HG02571 (cell line): Measurements from ENCODE around the gene CCDC112.

Experiments
- ATAC-seq: cut with Tn5 transposase; IDR thresholded peaks from one replicate; pipeline ENCODE4 v1.9.1; 2021; ENCODE audit warnings: mild to moderate bottlenecking, moderate library complexity; ENCODE audit not compliant: unreplicated experiment

The CCDC112 gene

GRCh38 chr5:115317736-115318135, 21.3 kb upstream of the CCDC112 start:
- ATAC-seq = no peak

- no peak for ATAC-seq
Observed at GRCh38 chr5:115317320-115317719, 20.9 kb upstream of the CCDC112 start.

GRCh38 chr5:115313632-115314031, 17.2 kb upstream of the CCDC112 start:
- no peak for ATAC-seq

GRCh38 chr5:115313052-115313451, 16.6 kb upstream of the CCDC112 start:
- no peak for ATAC-seq

GRCh38 chr5:115309751-115310370, 13.4 kb upstream of the CCDC112 start:
- ATAC-seq = no peak

- ATAC-seq = no peak
Observed at GRCh38 chr5:115308815-115309214, 12.4 kb upstream of the CCDC112 start.

- ATAC-seq = no peak
Observed at GRCh38 chr5:115306011-115306536, 9.6 kb upstream of the CCDC112 start.

- ATAC-seq = no peak
Observed at GRCh38 chr5:115304496-115304895, 8.0 kb upstream of the CCDC112 start.

- ATAC-seq = no peak
Observed at GRCh38 chr5:115298811-115299210, 2.4 kb upstream of the CCDC112 start.

GRCh38 chr5:115297031-115297430, 577 bp upstream of the CCDC112 start:
- ATAC-seq = no peak

- ATAC-seq = peak; percentile 18
Observed at GRCh38 chr5:115295777-115296123, 704 bp downstream of the CCDC112 start.

- ATAC-seq = no peak
Observed at GRCh38 chr5:115291397-115291796, 5.1 kb downstream of the CCDC112 start.

- ATAC-seq = no peak
Observed at GRCh38 chr5:115289104-115289503, 7.3 kb downstream of the CCDC112 start.

GRCh38 chr5:115284021-115284420, 12.4 kb downstream of the CCDC112 start:
- ATAC-seq = no peak

- no peak for ATAC-seq
Observed at GRCh38 chr5:115282131-115282530, 14.3 kb downstream of the CCDC112 start.

- ATAC-seq = no peak
Observed at GRCh38 chr5:115274584-115274983, 21.9 kb downstream of the CCDC112 start.

- ATAC-seq = no peak
Observed at GRCh38 chr5:115272297-115272958, 24.0 kb downstream of the CCDC112 start.

GRCh38 chr5:115271295-115272050, 25.0 kb downstream of the CCDC112 start:
- ATAC-seq = no peak

GRCh38 chr5:115267617-115268016, 28.8 kb downstream of the CCDC112 start:
- ATAC-seq = no peak

GRCh38 chr5:115265220-115265619, 31.2 kb downstream of the CCDC112 start:
- ATAC-seq = no peak

- no peak for ATAC-seq
Observed at GRCh38 chr5:115264786-115265185, 31.7 kb downstream of the CCDC112 start.

GRCh38 chr5:115263078-115263380, 33.4 kb downstream of the CCDC112 start:
- no peak for ATAC-seq
